ENCODE results near the gene JAKMIP1.

JAKMIP1 gene

GRCh38 chr4:6192245-6192644 is 8.1 kb downstream of the JAKMIP1 start:
- ChIA-PET CTCF (no interaction called here), POLR2A (ENCODE audit: low non-redundant PET) (no interaction called here)
- no peak overlapping the region for H3K27ac ChIP-seq
- no peak for TF ChIP-seq CTCF (conservative IDR thresholded peaks at IDR 0.05; ENCODE audit: low read depth)
- DNase-seq (ENCODE audit: low spot score), result no peak

- no peak overlapping the region for H3K27ac ChIP-seq
- no peak for TF ChIP-seq CTCF (conservative IDR thresholded peaks at IDR 0.05; ENCODE audit: low read depth)
- POLR2A ChIA-PET (ENCODE audit: low non-redundant PET), result no interaction called here
- CTCF ChIA-PET, result no interaction called here
- no peak for DNase-seq (ENCODE audit: low spot score)
Measured at GRCh38 chr4:6191448-6192130, 8.8 kb downstream of the JAKMIP1 start.

GRCh38 chr4:6190486-6190885 is 9.9 kb downstream of the JAKMIP1 start:
- no peak overlapping the region for H3K27ac ChIP-seq
- CTCF ChIA-PET, result no interaction called here
- POLR2A ChIA-PET (ENCODE audit: low non-redundant PET), result no interaction called here

GRCh38 chr4:6189511-6189910 is 10.8 kb downstream of the JAKMIP1 start:
- POLR2A ChIA-PET (ENCODE audit: low non-redundant PET), result no interaction called here
- CTCF ChIA-PET, result no interaction called here
- H3K27ac ChIP-seq, result no peak overlapping the region
- no peak for DNase-seq (ENCODE audit: low spot score)
- no peak for TF ChIP-seq CTCF (conservative IDR thresholded peaks at IDR 0.05; ENCODE audit: low read depth)

More at GRCh38 chr4:6190486-6190885, 9.9 kb downstream of the JAKMIP1 start:
- no peak for DNase-seq (ENCODE audit: low spot score)
- TF ChIP-seq CTCF (conservative IDR thresholded peaks at IDR 0.05; ENCODE audit: low read depth), result no peak

GRCh38 chr4:6188687-6189305 is 11.6 kb downstream of the JAKMIP1 start:
- H3K27ac ChIP-seq, result no peak overlapping the region
- CTCF ChIA-PET, result no interaction called here
- POLR2A ChIA-PET (ENCODE audit: low non-redundant PET), result no interaction called here
- TF ChIP-seq CTCF (conservative IDR thresholded peaks at IDR 0.05; ENCODE audit: low read depth), result no peak
- no peak for DNase-seq (ENCODE audit: low spot score)

GRCh38 chr4:6184169-6184568 is 16.2 kb downstream of the JAKMIP1 start:
- no peak overlapping the region for H3K27ac ChIP-seq
- CTCF ChIA-PET, result no interaction called here
- TF ChIP-seq CTCF (conservative IDR thresholded peaks at IDR 0.05; ENCODE audit: low read depth), result no peak
- POLR2A ChIA-PET (ENCODE audit: low non-redundant PET), result no interaction called here
- no peak for DNase-seq (ENCODE audit: low spot score)

All from RWPE1 (cell line).